Measurements from ENCODE around the gene SSRP1. TPM values are rescaled to one million over a fixed set of nuclear protein-coding genes. Genes with fewer than 3 reads are reported as not detected.

Gene SSRP1
- total RNA-seq, 4 donors from 2014 or later = 41.3 to 78.7 (median 56.5) TPM

DNA sequence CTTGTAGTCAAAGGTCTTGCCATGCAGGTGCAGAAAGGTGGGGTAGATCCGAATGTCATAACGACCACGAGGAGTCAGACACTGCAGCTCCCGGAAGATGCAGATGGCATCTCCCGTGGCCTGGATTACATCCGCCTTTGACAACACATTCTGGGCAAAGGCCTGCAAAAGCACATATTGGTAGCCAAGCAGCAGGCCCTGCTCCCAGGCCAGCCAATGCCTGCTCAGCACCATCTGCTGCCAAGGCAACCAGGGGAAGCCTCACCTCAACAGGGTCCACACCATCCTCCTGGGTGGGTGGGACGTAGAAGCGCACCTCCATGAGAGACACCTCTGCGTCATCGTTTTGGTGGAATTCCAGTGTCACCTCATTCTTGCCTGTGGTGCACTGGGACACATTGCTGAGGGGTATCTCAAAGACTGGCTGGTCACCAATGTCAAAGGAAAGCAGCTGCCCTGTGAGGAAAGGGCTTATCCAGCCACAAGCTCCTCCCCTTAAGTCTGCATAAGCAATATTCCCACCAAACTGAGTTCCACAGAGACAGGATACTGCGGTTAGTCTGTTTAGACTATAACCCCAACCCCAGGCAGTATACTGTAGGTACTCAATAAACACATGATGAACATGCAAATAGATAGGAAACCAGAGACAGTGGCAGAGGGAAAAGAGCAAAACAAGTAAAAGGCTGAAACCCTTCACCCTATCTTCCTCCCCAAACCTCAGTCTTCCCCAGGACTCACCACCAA, 2.8 kb downstream of the SSRP1 start:
- TF ChIP-seq, protein P1, sequence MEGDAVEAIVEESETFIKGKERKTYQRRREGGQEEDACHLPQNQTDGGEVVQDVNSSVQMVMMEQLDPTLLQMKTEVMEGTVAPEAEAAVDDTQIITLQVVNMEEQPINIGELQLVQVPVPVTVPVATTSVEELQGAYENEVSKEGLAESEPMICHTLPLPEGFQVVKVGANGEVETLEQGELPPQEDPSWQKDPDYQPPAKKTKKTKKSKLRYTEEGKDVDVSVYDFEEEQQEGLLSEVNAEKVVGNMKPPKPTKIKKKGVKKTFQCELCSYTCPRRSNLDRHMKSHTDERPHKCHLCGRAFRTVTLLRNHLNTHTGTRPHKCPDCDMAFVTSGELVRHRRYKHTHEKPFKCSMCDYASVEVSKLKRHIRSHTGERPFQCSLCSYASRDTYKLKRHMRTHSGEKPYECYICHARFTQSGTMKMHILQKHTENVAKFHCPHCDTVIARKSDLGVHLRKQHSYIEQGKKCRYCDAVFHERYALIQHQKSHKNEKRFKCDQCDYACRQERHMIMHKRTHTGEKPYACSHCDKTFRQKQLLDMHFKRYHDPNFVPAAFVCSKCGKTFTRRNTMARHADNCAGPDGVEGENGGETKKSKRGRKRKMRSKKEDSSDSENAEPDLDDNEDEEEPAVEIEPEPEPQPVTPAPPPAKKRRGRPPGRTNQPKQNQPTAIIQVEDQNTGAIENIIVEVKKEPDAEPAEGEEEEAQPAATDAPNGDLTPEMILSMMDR (IDR thresholded peaks at IDR 0.05; ENCODE audit: low read depth) = no peak

DNA sequence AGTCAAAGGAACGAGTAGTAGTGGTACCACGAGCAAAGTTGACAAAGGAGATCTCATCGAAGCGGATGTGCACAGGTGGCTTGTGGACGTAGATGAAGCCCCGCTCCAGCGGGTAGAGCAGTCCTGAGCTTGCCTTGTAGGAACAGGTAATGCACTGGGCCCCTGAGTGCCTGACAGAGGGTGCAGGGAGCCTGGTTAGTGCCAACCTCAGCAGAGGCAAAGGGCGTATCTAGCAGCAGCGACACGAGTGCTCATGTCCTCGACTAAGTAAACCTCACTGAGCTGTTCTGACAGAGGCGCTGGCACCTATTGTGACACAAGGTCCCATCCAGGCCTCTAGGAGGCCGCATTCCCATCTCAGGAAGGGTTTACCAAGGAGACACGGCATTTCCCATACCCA, 4.0 kb downstream of the SSRP1 start:
- TF ChIP-seq, protein P1 (IDR thresholded peaks at IDR 0.05; ENCODE audit: low read depth) = no peak

DNA sequence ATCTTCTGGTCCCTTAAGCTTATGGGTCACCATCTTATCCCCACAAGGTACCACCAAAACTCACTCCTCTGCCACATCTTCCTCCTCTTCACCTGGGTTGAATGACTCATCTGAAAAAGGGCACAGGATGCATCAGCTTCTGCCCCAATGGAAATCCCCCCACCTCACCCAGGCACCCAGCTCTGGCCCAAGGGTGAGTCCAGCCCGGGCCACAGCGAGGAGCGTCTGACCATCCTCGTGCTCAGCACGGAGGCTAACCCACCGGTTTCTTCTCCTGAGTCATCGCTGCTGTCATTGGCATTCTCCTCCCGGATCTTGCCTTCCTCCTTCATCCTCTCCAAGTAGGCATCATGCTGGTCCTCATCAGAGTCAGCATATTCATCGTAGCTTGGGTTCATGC, 5.7 kb downstream of the SSRP1 start:
- TF ChIP-seq, protein P1 (IDR thresholded peaks at IDR 0.05; ENCODE audit: low read depth) = no peak

DNA sequence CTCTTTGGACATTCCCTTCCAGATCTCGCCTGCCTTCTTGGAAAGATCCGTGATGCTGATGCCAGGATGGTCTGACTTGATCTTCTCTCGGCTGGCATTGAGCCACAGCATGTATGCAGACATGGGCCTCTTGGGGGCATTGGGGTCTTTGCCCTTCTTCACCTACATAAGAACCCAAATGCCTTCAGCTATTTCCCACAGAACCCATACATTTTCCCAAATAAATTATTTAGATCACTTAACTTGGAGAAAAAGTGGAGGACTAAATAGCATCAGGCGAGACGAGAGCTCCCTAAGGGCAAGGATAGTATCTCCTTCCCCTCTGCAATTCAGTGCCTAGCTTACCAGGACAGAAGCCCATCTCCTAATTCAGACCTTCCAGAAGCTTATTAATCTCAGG, 8.0 kb downstream of the SSRP1 start:
- TF ChIP-seq, protein P1 (IDR thresholded peaks at IDR 0.05; ENCODE audit: low read depth) = no peak

DNA sequence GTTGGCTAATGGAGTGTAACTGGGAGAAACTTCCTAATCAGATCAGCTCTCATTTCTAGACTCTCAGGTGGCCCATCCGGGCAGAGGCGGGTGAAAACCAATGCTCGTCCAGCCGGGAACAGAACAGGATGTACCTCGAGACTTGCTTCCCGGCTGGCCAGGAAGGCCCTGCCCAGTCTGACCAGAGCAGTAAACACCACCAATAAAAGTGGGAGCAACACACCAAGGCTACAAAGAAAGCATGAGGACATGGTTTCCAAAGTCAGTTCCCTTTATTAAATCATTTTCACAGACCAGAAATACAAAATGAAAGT, 10.0 kb downstream of the SSRP1 start:
- TF ChIP-seq, protein P1 (IDR thresholded peaks at IDR 0.05; ENCODE audit: low read depth) = no peak

DNA sequence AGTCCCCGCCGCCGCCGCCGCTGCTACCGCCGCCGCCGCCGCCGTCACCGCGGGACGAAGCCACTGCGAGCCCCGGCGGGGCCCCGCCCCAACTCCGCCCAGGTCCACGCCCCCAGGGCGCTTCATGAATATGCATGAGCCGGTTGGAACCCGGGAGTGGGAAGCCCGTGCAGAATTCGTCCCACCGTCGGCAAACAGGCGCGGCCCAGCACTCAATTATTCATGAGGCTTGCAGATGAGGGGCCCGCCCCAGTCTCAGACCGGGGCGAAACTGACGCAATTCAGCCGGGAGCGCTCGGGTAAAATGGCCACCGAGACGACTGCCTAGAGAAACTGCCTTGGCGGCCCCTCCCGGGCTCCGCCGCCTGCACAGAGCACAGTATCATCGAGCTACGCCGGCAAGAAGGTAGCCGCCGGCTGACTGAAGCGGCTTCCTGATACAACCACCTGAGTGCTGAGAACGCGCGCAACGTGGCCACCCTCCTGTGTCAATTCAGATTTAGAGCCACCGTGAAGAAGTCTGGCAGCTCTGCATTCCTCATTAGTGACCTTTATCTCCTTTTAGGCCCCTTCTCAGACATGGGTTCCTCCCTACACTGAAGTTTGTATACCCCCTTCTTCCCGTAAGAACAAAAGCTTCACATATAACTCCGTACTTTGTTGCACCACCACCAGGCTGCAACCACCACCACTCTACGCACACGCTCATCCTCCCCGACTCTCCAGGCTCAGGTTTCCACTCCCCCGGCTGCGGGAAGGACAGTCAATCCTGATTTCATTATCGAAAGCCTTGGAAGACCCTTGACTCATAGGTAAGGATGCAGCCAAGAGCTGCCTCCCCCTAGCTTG, 10.6 kb downstream of the SSRP1 start, which contains the start of gene TNKS1BP1:
TNKS1BP1 (minus strand) TSS at position 67 of the 849 bp plus-strand sequence. CDS start 3,067 bp downstream, outside the sequence.
- TF ChIP-seq, protein P1 (IDR thresholded peaks at IDR 0.05; ENCODE audit: low read depth) = no peak

DNA sequence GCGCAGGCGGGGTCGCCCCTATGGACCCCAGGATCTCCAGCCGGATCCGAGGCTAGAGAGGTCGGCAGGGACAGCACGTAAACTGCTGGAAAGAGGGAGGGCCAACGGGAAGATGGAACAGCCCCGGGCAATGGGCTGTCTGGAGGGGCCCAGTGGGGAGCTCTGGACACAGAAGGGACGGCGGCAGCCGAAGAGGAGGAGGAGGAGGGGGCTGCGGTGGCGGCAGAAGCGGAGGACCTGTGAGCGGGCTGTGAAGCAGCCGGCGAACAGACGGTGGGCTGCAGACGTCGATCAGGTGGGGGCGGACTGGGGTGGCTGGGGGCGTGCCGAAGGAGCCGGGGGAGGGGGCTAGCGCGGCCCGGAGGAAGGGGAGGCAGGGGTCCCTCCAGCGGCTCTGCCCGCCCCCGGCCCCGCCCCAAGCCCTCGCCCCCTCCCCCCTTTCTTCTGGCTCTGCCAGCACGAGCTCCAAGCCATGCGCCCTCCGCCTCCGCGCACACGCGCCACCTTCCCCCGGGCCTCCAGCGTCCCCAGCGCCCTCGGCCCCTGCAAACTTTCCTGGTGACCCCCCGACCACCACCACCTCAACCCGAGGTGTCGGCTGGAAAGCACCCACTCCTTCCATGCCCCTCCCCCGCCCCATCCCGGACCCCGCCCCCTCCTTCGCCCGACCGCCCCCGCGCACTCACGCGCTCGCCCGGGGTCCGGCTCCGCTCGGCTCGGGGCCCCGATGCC, 11.4 kb downstream of the SSRP1 start:
- TF ChIP-seq, protein P1 (IDR thresholded peaks at IDR 0.05; ENCODE audit: low read depth) = no peak
